Right atrium auricular region (tissue), 2 donors: ENCODE results near the gene MAD1L1. TPM values are rescaled to one million over a fixed set of nuclear protein-coding genes. Genes with fewer than 3 reads are reported as not detected.

Experiments
- DNase-seq: peaks from one replicate; pipeline ENCODE4 v3.0.0-alpha.2; 2019; ENCODE audit warnings: low spot score
- H3K27ac ChIP-seq, 2 donors: fragments of 200-600 bp; sonication (generic); 1 replicate in 1 of 2; 2 replicates in 1 of 2; pipeline ENCODE4 v1.5.1; 2016 to 2019
- H3K27me3 ChIP-seq, 2 donors: fragments of 200-600 bp; sonication (generic); one replicate each; pipeline versions ENCODE4 v1.5.1 to v1.6.0; 2017 to 2019
- H3K36me3 ChIP-seq: fragments of 200-600 bp; sonication (generic); one replicate; pipeline ENCODE4 v1.5.1; 2016
- H3K4me1 ChIP-seq, 2 donors: fragments of 200-600 bp; sonication (generic); one replicate each; pipeline versions ENCODE4 v1.5.1 to v1.6.0; 2017 to 2019
- H3K4me3 ChIP-seq, 2 donors: fragments of 200-600 bp; sonication (generic); 1 replicate in 1 of 2; 2 replicates in 1 of 2; pipeline ENCODE4 v1.5.1; 2017 to 2019; ENCODE audit warnings: mild to moderate bottlenecking in 1 of 2, moderate library complexity in 1 of 2
- H3K9me3 ChIP-seq, 2 donors: fragments of 200-600 bp; sonication (generic); one replicate each; pipeline ENCODE4 v1.5.1; 2019
- total RNA-seq, 2 donors: library from RNA; depleted of rRNA; stranded (reverse); fragments of >200 nt; gene quantifications; one replicate each; pipeline ENCODE4 v1.1.0, GENCODE V29; 2016
- TF ChIP-seq, protein P1 (sequence below), 2 donors: fragments of 200-600 bp; sonication (generic); IDR thresholded peaks; one replicate each; pipeline ENCODE4 v1.5.1; 2019; ENCODE audit warnings: antibody characterized with exemption in 2 of 2

Gene MAD1L1
- total RNA-seq, 2 donors from 2014 or later = 13.3 to 31.9 TPM

DNA sequence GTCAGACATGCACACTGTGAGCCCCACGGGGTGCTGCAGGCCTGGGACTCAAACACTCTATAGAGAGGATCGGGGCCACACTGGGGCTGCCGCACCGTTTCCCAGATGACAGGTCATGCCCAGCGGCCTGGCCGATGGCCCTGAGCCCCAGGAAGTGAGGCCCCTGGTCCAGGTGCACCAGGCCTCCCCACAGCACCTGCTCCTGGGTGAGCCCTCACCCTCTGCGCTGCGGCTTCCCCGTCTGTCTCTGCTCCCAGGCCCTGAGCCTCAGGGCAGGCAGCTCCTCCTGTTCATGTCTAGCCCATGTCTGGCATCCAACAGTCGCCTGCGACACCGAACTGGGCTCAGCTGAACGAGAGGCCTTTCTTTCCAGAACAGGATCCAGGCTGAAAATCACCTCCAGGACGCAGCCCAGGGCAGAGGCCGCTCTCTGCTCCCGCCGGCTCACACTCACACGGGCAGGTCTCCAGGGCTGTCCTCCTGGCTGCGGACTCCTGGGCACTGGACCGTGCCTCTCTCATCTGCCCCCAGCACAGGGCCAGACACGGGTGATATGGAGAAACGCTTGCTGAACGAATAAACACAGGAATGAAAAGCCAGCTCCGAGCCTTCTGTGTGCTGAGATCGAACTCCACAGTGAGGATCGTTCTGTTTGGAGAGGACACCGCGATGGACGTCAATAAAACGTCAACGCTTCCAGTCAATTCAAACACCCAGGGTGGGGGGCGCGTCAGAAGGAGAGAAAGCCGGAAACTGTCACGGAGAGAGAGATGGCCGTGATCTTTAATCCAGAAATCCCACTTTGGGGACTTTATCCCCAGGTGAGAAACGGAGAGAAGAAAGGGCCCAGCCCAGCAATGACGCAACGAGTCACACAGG is 360.3 kb downstream of the MAD1L1 start:
- Histone ChIP-seq H3K4me1 (no peaks in the 10 kb centered on the region), H3K9me3 (no peaks in the 10 kb centered on the region), H3K27ac (no peak overlapping the region), H3K36me3 (no peaks in the 10 kb centered on the region), H3K27me3 (no peaks in the 10 kb centered on the region), H3K4me3 (no peak overlapping the region)
- TF ChIP-seq, protein P1, sequence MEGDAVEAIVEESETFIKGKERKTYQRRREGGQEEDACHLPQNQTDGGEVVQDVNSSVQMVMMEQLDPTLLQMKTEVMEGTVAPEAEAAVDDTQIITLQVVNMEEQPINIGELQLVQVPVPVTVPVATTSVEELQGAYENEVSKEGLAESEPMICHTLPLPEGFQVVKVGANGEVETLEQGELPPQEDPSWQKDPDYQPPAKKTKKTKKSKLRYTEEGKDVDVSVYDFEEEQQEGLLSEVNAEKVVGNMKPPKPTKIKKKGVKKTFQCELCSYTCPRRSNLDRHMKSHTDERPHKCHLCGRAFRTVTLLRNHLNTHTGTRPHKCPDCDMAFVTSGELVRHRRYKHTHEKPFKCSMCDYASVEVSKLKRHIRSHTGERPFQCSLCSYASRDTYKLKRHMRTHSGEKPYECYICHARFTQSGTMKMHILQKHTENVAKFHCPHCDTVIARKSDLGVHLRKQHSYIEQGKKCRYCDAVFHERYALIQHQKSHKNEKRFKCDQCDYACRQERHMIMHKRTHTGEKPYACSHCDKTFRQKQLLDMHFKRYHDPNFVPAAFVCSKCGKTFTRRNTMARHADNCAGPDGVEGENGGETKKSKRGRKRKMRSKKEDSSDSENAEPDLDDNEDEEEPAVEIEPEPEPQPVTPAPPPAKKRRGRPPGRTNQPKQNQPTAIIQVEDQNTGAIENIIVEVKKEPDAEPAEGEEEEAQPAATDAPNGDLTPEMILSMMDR (IDR thresholded peaks at IDR 0.05) = no peak
- DNase-seq = no peak

DNA sequence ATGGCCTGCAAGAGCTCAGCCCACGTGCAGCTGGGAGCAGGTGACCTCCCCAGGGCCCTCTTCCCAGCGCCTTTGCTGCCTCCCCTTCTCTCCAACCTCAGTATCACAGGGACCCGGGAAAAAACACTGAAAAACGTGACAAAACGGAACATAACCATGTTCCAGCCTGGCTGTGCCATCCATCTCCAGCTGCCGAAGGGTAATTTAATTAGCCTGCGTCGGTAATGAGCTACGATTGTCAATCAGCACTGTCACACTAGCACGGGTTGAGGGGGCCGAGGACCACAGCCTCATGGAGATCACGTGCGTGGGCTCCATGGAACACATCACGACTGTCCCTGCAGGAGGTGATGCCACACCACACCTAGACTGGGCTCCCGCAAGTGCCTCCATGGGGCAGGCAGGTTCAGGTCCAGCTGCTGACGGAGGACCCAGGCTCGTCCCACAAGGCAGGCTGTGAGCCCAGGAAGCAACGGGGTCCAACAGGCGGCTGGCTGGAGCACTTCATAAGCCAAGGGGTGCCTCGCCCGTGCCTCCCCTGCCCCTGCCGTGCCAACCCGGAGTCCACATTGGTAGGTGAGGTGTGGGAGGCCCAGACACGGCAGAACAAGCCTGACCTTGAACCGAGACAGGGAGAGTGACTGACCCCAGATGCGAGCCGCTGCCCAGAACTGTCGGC is 363.2 kb downstream of the MAD1L1 start:
- Histone ChIP-seq H3K4me3 (no peak overlapping the region), H3K27me3 (no peaks in the 10 kb centered on the region), H3K36me3 (no peaks in the 10 kb centered on the region), H3K27ac (no peak overlapping the region), H3K4me1 (no peaks in the 10 kb centered on the region), H3K9me3 (no peaks in the 10 kb centered on the region)
- TF ChIP-seq, protein P1 (IDR thresholded peaks at IDR 0.05) = no peak
- no peak for DNase-seq

DNA sequence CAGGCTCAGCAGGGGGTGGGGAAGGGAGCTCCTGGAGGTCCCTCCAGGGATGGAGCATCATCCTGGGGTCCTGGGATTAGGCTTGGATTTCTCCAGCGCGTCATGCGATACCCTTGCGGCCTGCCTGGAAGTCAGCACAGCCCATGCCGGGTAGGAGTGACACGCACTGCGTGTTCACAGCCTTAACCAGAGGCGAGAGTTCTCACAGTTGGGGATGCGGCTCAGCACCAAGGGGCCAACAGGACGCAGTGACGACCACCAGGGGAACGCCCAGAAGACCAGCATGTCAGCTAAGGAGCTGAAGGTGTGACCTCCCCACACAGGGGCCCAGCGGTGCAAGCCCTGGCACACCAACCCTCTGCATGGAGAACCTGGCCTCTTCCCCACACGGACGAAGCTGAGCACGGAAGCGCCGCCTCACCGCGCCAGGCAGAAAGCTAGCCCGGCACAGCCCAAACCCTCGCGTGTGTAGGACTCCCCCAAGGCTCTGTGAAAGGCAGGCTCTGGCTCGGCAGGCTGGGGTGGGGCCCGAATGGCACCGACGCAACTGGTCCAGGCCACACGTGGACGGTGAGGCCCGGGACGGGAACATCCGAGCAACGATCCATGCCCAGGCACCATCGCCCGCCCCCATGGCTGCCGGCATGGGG is 364.1 kb downstream of the MAD1L1 start:
- H3K4me1 ChIP-seq = no peaks in the 10 kb centered on the region
- TF ChIP-seq, protein P1 (IDR thresholded peaks at IDR 0.05) = no peak
- no peak for DNase-seq
- no peaks in the 10 kb centered on the region for H3K9me3 ChIP-seq
- no peaks in the 10 kb centered on the region for H3K36me3 ChIP-seq
- H3K27ac ChIP-seq = no peak overlapping the region
- no peaks in the 10 kb centered on the region for H3K27me3 ChIP-seq
- no peak overlapping the region for H3K4me3 ChIP-seq

GRCh38 chr7:1867370-1868260 is 365.1 kb downstream of the MAD1L1 start:
- H3K4me1 ChIP-seq = no peaks in the 10 kb centered on the region
- H3K4me3 ChIP-seq = no peak overlapping the region
- no peaks in the 10 kb centered on the region for H3K36me3 ChIP-seq
- H3K27ac ChIP-seq = no peak overlapping the region
- DNase-seq = no peak
- TF ChIP-seq, protein P1 (IDR thresholded peaks at IDR 0.05) = no peak
- H3K27me3 ChIP-seq = no peaks in the 10 kb centered on the region
- H3K9me3 ChIP-seq = no peaks in the 10 kb centered on the region

- TF ChIP-seq, protein P1 (IDR thresholded peaks at IDR 0.05) = no peak
- Histone ChIP-seq H3K4me3 (no peak overlapping the region), H3K9me3 (no peaks in the 10 kb centered on the region), H3K27me3 (no peaks in the 10 kb centered on the region), H3K27ac (no peak overlapping the region), H3K36me3 (no peaks in the 10 kb centered on the region), H3K4me1 (no peaks in the 10 kb centered on the region)
- DNase-seq = no peak
Measured at GRCh38 chr7:1866601-1867000, 366.1 kb downstream of the MAD1L1 start.
